Stomach smooth muscle (tissue), 2 donors: ENCODE measurements around the gene BRD8.

Experiments
- H3K27ac ChIP-seq: one replicate; pipeline ENCODE4 v1.7.0; 2013; ENCODE audit warnings: mild to moderate bottlenecking, low read length, inconsistent platforms
- H3K27me3 ChIP-seq, 2 donors: one replicate each; pipeline ENCODE4 v1.7.0; 2013; ENCODE audit warnings: low read length in 2 of 2; ENCODE audit not compliant: insufficient read depth in 2 of 2, control insufficient read depth in 1 of 2
- H3K36me3 ChIP-seq, 2 donors: one replicate each; pipeline ENCODE4 v1.7.0; 2013; ENCODE audit warnings: low read length in 2 of 2; ENCODE audit not compliant: control insufficient read depth in 2 of 2, insufficient read depth in 2 of 2
- H3K4me1 ChIP-seq: one replicate; pipeline ENCODE4 v1.7.0; 2013; ENCODE audit warnings: low read length; ENCODE audit not compliant: control insufficient read depth, insufficient read depth
- H3K4me3 ChIP-seq, 2 donors: one replicate each; pipeline ENCODE4 v1.7.0; 2013; ENCODE audit warnings: low read length in 2 of 2
- H3K9ac ChIP-seq, 2 donors: one replicate each; pipeline ENCODE4 v1.7.0; 2013; ENCODE audit warnings: low read length in 2 of 2, mild to moderate bottlenecking in 1 of 2
- H3K9me3 ChIP-seq, 2 donors: one replicate each; pipeline ENCODE4 v1.7.0; 2013; ENCODE audit warnings: low read length in 2 of 2; ENCODE audit not compliant: control insufficient read depth in 2 of 2
- donor health status: healthy.
- donor health status: Pancreatic carcinoma.

Gene BRD8

DNA sequence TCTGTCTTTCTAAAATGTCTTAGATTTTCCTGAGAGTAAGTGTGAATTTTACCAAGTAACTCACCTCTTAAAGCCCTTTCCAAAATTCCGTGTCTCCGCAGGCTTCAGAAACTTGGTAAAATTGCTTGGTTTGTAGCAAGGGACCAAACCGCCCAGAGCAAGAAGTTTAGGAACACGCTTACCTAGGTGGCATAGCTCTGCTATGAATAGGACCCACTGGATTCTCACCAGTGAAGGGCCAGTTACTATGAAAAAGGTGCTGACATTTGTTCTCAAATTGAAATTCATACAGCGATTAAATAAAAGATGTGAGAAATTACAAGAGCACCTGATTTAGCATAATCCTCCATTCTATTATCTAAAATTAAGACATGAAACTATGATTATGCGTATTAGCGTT lies 45.9 kb downstream of the BRD8 start:
- no peaks in the 10 kb centered on the region for H3K9me3 ChIP-seq
- H3K4me3 ChIP-seq: no peak overlapping the region
- H3K36me3 ChIP-seq: no peaks in the 10 kb centered on the region
- no peaks in the 10 kb centered on the region for H3K4me1 ChIP-seq
- no peak overlapping the region for H3K9ac ChIP-seq
- H3K27me3 ChIP-seq: no peaks in the 10 kb centered on the region
- H3K27ac ChIP-seq: no peak overlapping the region

DNA sequence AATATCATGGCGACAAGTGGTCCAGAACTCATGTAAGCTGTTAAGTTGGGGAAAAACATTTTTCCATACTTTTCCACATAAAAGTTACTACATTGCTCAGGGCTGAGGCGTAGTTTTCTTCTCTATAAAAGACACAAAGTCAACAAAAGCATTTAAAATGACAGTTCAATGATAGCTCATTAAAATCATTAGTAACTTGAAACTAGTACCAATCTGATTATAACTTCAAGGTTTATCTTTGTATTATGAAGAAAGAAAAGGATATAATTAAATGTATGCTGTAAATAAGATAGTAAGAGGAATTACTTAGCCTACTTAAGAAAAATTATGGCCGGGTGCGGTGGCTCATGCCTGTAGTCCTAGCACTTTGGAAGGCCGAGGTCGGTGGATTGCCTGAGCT lies 49.1 kb downstream of the BRD8 start:
- Histone ChIP-seq H3K36me3 (no peaks in the 10 kb centered on the region), H3K27me3 (no peaks in the 10 kb centered on the region), H3K4me1 (no peaks in the 10 kb centered on the region), H3K9ac (no peak overlapping the region), H3K9me3 (no peaks in the 10 kb centered on the region), H3K27ac (no peak overlapping the region), H3K4me3 (no peak overlapping the region)

DNA sequence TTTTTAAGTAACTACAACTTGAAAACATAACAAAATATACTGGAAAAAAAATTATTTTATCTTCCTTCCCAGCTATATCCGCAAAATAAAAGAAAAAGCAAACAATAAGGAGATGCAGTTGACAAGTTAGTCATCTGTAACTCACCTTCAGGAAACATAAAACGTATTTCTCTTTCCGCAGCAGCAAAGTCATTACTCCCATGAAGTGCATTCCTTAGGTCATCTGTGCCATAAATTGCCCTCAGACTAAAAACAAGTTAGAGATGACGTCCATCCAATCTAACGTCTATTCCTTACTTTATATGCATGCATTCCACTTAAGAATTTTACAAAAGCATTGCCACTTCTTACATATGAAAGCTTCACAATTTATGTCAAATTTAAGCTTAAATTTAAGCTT lies 50.1 kb downstream of the BRD8 start:
- no peak overlapping the region for H3K27ac ChIP-seq
- no peaks in the 10 kb centered on the region for H3K36me3 ChIP-seq
- no peak overlapping the region for H3K9ac ChIP-seq
- no peaks in the 10 kb centered on the region for H3K9me3 ChIP-seq
- no peaks in the 10 kb centered on the region for H3K4me1 ChIP-seq
- no peak overlapping the region for H3K4me3 ChIP-seq
- H3K27me3 ChIP-seq: no peaks in the 10 kb centered on the region

DNA sequence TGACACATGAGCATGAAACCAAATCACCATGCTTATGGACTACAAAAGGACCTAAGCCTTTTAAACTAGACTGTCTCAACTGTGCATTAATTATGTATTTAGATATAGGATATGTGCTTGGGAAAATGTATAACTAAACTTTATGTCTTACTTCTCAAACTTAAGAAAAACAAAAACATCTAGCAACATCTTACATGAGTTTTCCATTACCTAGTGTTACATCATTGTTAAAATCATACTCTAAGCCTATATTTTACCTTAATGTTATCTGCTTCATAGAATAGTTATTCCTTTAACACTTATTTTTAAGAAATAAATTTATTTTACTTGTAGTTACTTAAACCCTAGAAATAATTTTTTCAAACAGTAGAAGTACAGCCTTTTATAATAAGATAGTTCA lies 63.2 kb downstream of the BRD8 start:
- Histone ChIP-seq H3K4me1 (no peaks in the 10 kb centered on the region), H3K27me3 (no peaks in the 10 kb centered on the region), H3K9ac (no peak overlapping the region), H3K36me3 (no peaks in the 10 kb centered on the region), H3K9me3 (no peaks in the 10 kb centered on the region), H3K27ac (no peak overlapping the region), H3K4me3 (no peak overlapping the region)

DNA sequence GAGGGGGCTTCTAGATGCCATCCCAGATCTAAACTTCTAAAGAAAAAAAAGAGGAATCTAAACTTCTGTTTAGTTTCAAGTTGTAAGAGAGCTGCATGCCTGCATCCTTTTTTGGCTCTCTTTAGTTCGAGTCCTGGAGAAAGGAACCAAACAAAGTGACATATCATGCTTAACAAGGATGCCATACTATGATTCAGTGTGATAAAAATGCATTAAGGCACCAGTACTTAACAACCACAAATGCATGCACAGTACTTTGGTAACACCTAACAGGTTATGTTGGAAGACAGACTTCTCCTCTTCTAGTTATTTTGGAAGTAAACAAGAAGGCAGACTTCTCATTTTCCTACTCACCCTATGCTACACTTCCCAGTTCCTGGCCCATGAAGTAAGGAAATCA lies 66.5 kb downstream of the BRD8 start:
- Histone ChIP-seq H3K4me1 (no peaks in the 10 kb centered on the region), H3K36me3 (no peaks in the 10 kb centered on the region), H3K27me3 (no peaks in the 10 kb centered on the region), H3K9ac (no peak overlapping the region), H3K9me3 (no peaks in the 10 kb centered on the region), H3K27ac (no peak overlapping the region), H3K4me3 (peak overlapping the region in 1 of 2 donors; percentile 0)

DNA sequence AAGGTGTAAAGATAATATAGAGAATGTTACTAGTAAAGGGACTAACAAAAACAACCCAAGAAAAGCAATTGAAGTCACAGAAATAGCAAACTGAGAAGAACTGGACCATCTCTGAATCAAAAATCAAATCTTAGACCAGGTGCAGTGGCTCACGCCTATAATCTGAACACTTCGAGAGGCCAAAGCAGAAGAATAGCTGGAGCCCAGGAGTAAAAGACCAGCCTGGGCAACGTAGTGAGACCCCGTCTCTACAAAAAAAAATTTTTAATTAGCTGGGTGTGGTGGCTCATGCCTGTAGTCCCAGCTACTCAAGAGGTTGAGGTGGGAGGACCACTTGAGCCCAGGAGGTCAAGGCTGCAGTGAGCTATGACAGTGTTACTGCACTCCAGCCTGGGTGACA lies 67.2 kb downstream of the BRD8 start:
- Histone ChIP-seq H3K4me3 (no peak overlapping the region), H3K36me3 (no peaks in the 10 kb centered on the region), H3K4me1 (no peaks in the 10 kb centered on the region), H3K27me3 (no peaks in the 10 kb centered on the region), H3K9ac (no peak overlapping the region), H3K27ac (no peak overlapping the region), H3K9me3 (no peaks in the 10 kb centered on the region)

DNA sequence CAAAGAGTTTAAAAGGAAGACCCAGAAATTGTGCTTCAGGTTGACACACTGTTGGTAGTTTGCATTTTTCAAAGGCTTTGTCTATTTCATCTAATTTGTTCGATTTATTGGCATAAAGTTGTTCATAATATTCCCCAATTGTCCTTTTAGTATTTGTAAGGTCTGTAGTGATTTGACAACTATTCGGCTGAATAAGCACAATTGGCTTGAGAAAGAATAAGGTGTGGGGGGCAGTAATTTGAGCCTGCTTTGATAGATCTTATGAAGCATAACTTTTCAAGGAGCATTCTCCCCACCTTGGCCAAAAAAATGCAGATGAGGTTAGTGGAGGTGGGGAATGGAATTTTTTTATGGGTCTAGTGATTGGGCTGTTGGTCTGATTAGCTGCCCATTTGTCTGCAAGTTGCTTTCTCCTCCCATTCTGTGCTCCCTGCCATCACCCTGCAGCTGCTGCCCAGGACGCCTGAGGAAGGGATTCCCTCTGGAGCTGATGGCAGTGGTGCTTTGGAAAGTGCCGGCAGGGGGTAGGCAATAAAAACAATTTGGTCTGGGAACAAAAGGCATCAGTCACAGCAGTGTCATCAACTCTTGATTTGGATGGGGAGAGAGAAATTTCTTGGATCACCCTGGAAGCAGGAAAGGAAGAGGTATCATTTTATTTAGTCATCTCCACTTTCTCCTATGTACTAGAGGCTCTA lies 68.0 kb downstream of the BRD8 start:
- no peak overlapping the region for H3K27ac ChIP-seq
- no peak overlapping the region for H3K9ac ChIP-seq
- H3K27me3 ChIP-seq: no peaks in the 10 kb centered on the region
- H3K4me3 ChIP-seq: no peak overlapping the region
- no peaks in the 10 kb centered on the region for H3K9me3 ChIP-seq
- H3K4me1 ChIP-seq: no peaks in the 10 kb centered on the region
- no peaks in the 10 kb centered on the region for H3K36me3 ChIP-seq

DNA sequence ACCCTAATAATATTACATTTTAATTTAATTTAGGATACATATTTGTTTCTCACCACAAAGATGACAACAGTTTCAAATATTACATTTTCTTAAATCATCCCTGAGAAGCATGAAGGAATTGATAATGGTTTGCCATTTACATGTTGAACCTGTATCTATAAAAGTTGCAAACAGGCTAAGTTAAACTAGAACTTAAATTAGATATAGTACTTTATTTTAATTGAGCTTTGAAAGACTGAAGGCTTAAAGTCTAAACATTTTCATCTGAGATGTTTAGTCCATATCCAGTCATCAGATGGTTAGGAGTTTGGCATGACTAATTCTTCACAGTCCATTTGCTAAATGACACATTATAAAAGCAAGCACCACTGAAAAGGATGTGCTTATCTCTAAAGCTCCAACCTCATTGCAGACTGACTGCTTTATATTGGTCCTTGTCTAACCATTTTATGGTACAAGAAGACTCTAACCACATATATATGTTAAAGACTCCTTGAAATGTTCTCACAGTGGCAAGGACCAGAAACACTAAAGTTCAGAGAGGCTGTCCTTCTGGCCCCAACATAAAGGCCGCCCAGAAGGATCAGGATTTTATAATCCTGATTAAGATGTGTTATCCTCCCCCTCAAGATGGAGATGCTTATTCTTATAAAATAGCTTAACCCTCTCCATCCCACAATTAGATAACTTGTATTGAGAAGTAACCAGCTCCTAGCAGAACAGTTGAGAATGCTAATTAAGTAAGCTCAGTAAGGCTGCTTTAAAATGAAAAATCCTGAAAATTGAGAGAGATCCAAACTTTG lies 68.8 kb downstream of the BRD8 start:
- Histone ChIP-seq H3K9me3 (no peaks in the 10 kb centered on the region), H3K27me3 (no peaks in the 10 kb centered on the region), H3K9ac (no peak overlapping the region), H3K4me3 (no peak overlapping the region), H3K4me1 (no peaks in the 10 kb centered on the region), H3K27ac (no peak overlapping the region), H3K36me3 (no peaks in the 10 kb centered on the region)

DNA sequence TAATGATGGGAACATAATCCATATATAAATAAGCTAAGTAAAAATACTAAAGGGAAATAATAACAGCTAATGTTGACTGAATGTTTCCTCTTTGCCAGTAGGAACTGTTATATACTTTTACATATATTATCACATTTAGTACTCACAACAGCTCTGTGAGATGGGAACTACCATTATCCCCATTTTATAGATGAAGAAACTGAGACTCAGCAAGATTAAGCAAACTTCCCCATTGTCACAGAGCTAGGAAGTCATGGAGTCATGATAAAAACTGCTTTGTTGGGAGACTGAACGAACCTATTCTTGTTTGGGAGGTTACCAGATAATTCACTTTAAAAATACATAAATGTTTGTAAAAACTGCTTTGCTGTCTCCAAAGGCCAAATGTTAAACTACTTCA lies 71.2 kb downstream of the BRD8 start:
- Histone ChIP-seq H3K27me3 (no peaks in the 10 kb centered on the region), H3K4me1 (no peaks in the 10 kb centered on the region), H3K4me3 (no peak overlapping the region), H3K9ac (no peak overlapping the region), H3K36me3 (no peaks in the 10 kb centered on the region), H3K27ac (no peak overlapping the region), H3K9me3 (no peaks in the 10 kb centered on the region)

DNA sequence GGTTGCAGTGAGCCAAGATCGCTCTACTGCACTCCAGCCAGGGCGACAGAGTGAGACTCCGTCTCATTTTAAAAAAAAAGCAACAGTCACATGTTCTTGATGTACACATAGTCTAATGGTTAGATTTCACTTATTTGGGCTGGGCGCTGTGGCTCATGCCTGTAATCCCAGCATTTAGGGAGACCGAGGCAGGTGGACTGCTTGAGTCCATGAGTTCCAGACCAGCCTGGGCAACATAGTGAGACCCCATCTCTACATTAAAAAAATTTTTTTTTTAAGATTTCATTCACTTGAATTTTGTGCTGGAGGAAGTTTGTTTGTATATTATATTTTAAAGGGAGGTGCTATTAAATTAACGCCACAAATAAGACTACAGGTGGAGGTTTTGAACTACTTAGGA lies 72.7 kb downstream of the BRD8 start:
- no peak overlapping the region for H3K9ac ChIP-seq
- H3K36me3 ChIP-seq: no peaks in the 10 kb centered on the region
- H3K4me1 ChIP-seq: no peaks in the 10 kb centered on the region
- no peak overlapping the region for H3K27ac ChIP-seq
- H3K9me3 ChIP-seq: no peaks in the 10 kb centered on the region
- no peak overlapping the region for H3K4me3 ChIP-seq
- H3K27me3 ChIP-seq: no peaks in the 10 kb centered on the region

DNA sequence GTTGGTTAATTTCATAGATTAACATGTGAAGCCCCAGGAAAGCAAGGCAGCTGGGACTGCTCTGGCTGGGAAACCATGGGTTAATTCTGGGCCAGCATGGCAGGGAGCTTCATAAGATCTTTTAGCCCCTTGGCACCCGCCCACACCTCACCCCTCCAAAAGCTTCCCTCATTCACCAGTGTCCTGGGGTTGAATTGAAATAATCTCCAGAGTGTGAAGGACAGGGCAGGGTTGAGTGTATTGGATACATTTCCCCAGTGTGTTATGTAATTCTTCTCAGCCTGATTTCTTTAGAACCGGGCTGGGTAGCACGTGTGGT lies 75.2 kb downstream of the BRD8 start:
- Histone ChIP-seq H3K9me3 (no peaks in the 10 kb centered on the region), H3K9ac (no peak overlapping the region), H3K4me1 (no peaks in the 10 kb centered on the region), H3K4me3 (no peak overlapping the region), H3K27me3 (no peaks in the 10 kb centered on the region), H3K36me3 (no peaks in the 10 kb centered on the region), H3K27ac (no peak overlapping the region)
